GM21576 (cell line): Measurements from ENCODE around the gene CPT1C.

Experiments
- ATAC-seq: cut with Tn5 transposase; IDR thresholded peaks from one replicate; pipeline ENCODE4 v1.9.1; 2021; ENCODE audit warnings: mild to moderate bottlenecking, moderate library complexity; ENCODE audit not compliant: unreplicated experiment

The CPT1C gene

GRCh38 chr19:49660338-49660961 lies 30.5 kb upstream of the CPT1C start:
- no peak for ATAC-seq

GRCh38 chr19:49662011-49662410 lies 28.9 kb upstream of the CPT1C start:
- ATAC-seq = no peak

DNA sequence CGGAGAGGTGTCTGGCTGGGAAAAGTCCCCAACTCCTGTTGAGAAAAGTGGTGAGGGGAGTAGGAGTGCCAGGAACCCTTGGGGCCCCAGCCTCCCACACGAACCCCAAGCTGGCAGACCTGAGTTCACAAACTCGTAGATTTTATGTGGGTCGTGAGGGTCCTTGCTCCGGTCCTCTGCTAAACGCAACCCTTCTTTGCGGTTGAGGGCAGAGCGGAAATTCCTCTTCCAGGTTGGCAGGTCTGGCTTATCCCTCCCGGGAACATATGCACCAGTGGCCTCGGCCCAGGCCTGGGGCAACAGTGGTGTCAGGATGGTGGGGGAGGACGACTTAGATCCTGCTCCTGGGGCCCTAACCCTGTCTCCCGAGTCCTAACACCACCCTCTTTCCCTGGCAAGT lies 27.7 kb upstream of the CPT1C start:
- no peak for ATAC-seq

- ATAC-seq = peak; percentile 37
Measured at GRCh38 chr19:49664171-49665035, 26.5 kb upstream of the CPT1C start.

GRCh38 chr19:49665036-49665350 lies 25.9 kb upstream of the CPT1C start:
- ATAC-seq = no peak

- ATAC-seq = peak; percentile 79
Measured at GRCh38 chr19:49665351-49666119, 25.4 kb upstream of the CPT1C start, which contains the start of the genes BCL2L12 and IRF3. BCL2L12 (plus strand) TSS chr19:49665933; CDS start chr19:49666693, 760 bp downstream. IRF3 (minus strand) TSS chr19:49665857; CDS start chr19:49664838, 1,019 bp downstream.

GRCh38 chr19:49666120-49666444 lies 24.8 kb upstream of the CPT1C start:
- ATAC-seq = no peak

DNA sequence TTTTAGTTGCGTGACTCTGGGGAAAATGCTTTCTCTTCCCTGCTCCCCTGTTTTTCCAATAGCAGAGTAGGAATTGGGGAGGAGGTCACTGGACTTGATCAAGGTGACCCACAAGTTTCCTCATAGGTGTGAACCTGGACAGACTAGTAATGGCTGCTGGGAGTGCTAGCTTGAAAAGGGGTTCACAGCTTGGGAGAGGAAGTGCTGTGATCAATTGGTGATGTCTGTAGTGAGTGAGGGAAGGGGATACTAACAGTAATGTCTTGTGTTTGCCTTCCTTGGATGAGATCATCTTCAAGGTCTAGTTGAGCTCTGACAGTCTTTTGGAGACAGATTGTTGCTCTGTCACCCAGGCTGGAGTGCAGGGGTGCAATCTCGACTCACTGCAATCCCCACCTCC lies 23.4 kb upstream of the CPT1C start:
- ATAC-seq = no peak

GRCh38 chr19:49669516-49669915 lies 21.4 kb upstream of the CPT1C start:
- ATAC-seq = no peak

- no peak for ATAC-seq
Measured at GRCh38 chr19:49672131-49672919, 18.6 kb upstream of the CPT1C start.

GRCh38 chr19:49676136-49676783 lies 14.7 kb upstream of the CPT1C start:
- no peak for ATAC-seq

DNA sequence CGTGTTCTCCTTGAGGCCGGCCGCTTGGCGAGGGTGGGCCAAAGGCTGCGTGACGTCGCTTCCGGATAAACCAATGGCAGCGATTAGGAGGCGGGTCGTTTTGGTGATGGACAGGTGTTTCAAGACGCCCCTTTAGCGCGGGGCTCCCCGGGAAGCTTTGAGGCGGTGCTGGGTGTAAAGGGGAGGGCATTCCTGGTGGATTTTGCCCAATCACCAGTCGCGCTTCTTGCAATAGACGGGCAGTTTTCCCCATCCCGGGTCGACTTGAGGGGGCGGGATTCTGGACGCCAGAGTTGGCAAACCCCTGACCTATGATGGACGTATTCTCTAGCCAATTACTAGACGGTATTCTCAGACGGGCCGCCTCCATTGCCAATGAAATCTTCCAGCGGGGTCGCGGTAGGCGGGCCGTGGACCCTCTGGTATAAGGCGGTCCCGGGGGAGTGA lies 14.1 kb upstream of the CPT1C start:
- peak; percentile 68 for ATAC-seq

DNA sequence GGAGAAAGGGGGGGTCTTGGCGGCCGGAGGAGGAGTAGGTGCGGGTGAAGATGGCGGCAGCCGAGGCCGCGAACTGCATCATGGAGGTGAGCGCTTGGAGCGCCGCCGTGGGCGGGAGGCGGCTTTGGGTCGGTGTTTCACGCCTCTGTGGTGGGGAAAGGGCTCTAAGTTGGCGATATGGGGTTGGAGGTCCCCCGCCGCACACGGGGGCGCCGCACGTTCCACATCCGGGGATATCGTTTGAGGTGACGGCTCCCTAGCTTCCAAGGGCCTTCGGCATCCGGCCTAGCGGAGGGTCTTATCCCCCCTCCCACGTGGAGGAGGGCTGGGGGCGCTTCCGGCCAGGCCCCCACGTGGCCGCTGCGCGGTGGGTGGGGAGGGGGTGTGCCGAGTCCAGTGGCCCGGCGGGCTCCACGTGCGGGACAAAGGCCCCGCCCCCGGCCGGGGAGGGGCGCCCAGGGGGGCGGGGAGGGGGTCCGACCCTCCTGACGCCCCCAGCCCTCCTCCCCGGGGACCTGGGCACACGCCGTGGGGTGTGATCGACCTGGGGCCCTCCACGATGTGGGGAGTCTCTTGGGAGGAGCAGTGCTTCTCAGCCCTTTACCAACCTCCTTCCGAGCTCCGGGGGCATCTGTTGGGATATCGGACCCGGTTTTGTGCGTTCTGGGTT lies 13.6 kb upstream of the CPT1C start, which contains the start of gene PRMT1:
Gene PRMT1 (plus strand): TSS at position 41 of the 670 bp plus-strand sequence. CDS start 10 bp downstream, at position 51.
- no peak for ATAC-seq

GRCh38 chr19:49677901-49678674 lies 12.8 kb upstream of the CPT1C start:
- ATAC-seq = no peak

DNA sequence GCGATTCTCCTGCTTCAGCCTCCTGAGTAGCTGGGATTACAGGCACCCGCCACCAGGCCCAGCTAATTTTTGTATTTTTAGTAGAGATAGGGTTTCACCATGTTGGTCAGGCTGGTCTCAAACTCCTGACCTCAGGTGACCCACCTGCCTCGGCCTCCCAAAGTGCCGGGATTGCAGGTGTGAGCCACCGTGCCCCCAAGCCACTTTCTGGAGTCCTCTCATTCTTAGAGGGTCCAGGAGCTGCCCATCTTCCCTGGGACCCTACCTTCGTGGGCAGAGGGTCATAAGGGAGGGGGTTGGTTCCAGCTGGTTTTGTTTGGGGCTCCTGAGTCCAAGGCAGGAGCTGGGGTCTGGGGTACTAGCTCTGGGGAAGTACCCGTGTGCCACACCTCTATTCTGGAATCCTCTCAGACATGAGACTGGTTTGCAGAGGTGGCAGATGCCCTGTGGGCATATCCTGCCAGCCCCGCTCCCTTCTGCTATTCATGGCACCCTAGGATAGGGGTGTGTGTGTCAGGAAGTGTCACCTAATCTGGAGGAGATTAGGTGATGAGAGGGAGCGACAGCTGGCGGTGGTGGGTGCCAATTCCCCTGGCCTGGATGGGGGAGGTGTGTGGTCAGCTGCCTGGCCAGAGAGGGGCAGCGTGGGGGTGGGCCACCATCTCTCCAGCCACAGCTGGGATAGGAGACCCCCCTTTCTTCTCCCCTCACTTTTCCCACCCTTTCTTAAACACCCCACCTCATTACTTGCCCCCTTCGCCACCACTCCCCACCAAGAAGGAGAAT lies 11.7 kb upstream of the CPT1C start:
- ATAC-seq = no peak

DNA sequence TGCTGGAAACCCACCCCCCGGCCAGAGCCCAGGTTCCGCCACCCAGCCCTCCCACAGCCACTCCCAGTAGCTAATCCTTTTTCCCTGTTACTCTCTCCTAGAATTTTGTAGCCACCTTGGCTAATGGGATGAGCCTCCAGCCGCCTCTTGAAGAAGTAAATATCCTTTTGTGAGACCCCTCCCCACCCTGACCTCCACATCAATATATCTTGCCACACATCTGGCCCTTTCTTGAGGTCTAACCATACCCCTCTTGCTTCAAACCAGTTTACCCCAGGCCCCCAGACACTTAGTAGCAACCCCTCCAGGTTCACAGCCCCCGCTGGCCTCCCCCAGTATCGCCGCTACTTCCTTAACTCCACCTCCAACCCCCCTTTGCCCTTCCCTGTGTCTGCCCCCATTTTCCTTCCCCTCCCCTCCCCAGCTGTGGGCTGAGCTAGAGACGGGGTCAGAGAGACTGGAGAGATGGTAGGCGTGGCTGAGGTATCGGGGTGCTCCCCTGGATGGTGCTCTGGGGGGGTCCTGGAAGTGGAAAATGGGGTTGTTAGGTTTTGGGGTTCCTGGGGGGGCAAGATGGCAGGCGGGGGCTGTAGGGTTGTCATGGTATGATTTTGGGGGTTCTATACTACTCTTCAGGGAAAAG lies 11.0 kb upstream of the CPT1C start:
- no peak for ATAC-seq
